A673 (cell line): ENCODE results near the gene AJUBA. TPM values are rescaled to one million over a fixed set of nuclear protein-coding genes. Genes with fewer than 3 reads are reported as not detected.
"Not testable (repeated sequence)": the region's sequence is repeated elsewhere in the genome, so short reads cannot be mapped to it uniquely, and the experiment has no call there.

ENCODE experiments used
- BruUV-seq: library from RNA; stranded (reverse); fragments of 400-500 nt; replicated peaks from 2 replicates; lab custom pipeline; 2021; lab: Mats Ljungman, UMichigan
- CTCF ChIA-PET: fragments of 300-600 bp; sonication (Branson Sonifier 250); formaldehyde crosslinking; loops from one replicate; lab custom pipeline; 2022; ENCODE audit warnings: antibody characterized with exemption; lab: Charles Lee
- POLR2A ChIA-PET: fragments of 300-600 bp; sonication (Branson Sonifier 250); formaldehyde crosslinking; loops from one replicate; lab custom pipeline; 2022; ENCODE audit warnings: antibody characterized with exemption; ENCODE audit not compliant: low non-redundant PET; lab: Charles Lee
- DNase-seq: peaks from one replicate; pipeline ENCODE4 v3.0.0-alpha.2; 2015; ENCODE audit warnings: low spot score
- H3K27ac ChIP-seq: fragments of 200-600 bp; sonication (generic); 2 replicates; pipeline ENCODE4 v1.5.1; 2016; ENCODE audit warnings: mixed run types, low read depth, mild to moderate bottlenecking, mixed read lengths, antibody characterized with exemption, low read length; ENCODE audit not compliant: poor library complexity, severe bottlenecking
- H3K27me3 ChIP-seq: fragments of 200-600 bp; sonication (generic); replicated peaks from 2 replicates; pipeline ENCODE4 v1.6.1; 2017; ENCODE audit warnings: mixed run types, low read depth, mild to moderate bottlenecking, mixed read lengths, antibody characterized with exemption, low read length; ENCODE audit not compliant: insufficient read depth, poor library complexity
- H3K36me3 ChIP-seq: fragments of 200-600 bp; sonication (generic); 2 replicates; pipeline ENCODE4 v1.6.1; 2016; ENCODE audit warnings: mixed run types, mild to moderate bottlenecking, mixed read lengths, antibody characterized with exemption, low read length; ENCODE audit not compliant: insufficient read depth, poor library complexity, severe bottlenecking
- H3K4me1 ChIP-seq: fragments of 200-600 bp; sonication (generic); 2 replicates; pipeline ENCODE4 v1.6.1; 2017; ENCODE audit warnings: mixed run types, mild to moderate bottlenecking, mixed read lengths, antibody characterized with exemption, low read length; ENCODE audit not compliant: insufficient read depth, poor library complexity, severe bottlenecking
- H3K4me3 ChIP-seq: fragments of 200-600 bp; sonication (generic); 2 replicates; pipeline ENCODE4 v1.5.1; 2016; ENCODE audit warnings: low read depth, mixed run types, mild to moderate bottlenecking, mixed read lengths, low read length; ENCODE audit not compliant: poor library complexity, severe bottlenecking
- H3K9me3 ChIP-seq: fragments of 200-600 bp; sonication (generic); 2 replicates; pipeline ENCODE4 v1.6.1; 2016; ENCODE audit warnings: mixed run types, low read depth, mild to moderate bottlenecking, mixed read lengths, antibody characterized with exemption, low read length; ENCODE audit not compliant: poor library complexity, severe bottlenecking
- EZH2 ChIP-seq: fragments of 200-600 bp; sonication (generic); IDR thresholded peaks from 2 replicates; pipeline ENCODE4 v1.6.1; 2017; ENCODE audit warnings: borderline replicate concordance, low read depth, mild to moderate bottlenecking, mixed read lengths, antibody characterized with exemption, low read length; ENCODE audit not compliant: poor library complexity, severe bottlenecking
- intact Hi-C: fragments of 100-400 bp; cut with micrococcal nuclease; formaldehyde crosslinking; loops from one replicate; pipeline ENCODE4 v1.10.0; 2022; ENCODE audit not compliant: unreplicated experiment
- total RNA-seq: library from RNA; stranded (reverse); gene quantifications from 2 replicates; pipeline ENCODE4 v1.2.3, GENCODE V29; 2021
- TF ChIP-seq, protein P1 (sequence below): fragments of 300-800, 200-600 bp; sonication (generic); conservative IDR thresholded peaks from 2 replicates; pipeline ENCODE4 v1.5.1; 2017; ENCODE audit warnings: low read depth, mild to moderate bottlenecking, antibody characterized with exemption, low read length, moderate library complexity, mixed read lengths

AJUBA gene
- total RNA-seq, 1 experiment from 2014 or later = 43.6 TPM

DNA sequence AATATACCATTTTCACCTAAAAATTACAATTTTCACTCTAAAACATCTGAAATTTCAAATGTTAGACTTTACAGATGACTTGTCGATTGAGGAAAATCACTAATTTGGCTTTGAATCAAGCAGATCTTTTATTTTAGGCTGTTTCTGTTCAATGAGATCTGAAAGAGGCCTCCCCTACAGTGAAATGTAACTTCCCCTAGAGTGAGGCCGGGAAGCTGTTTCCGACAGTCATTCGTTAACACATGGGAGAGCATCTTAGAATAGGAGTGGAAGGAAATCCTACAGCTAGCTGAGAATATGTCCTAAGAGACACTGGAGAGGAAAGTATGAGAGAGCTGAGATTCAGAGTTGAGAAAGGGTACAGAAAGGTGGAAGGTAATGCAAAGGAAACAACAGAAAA lies 33.3 kb upstream of the AJUBA start:
- intact Hi-C loops = no loop called here
- ChIA-PET CTCF (no interaction called here), POLR2A (no interaction called here)
- Histone ChIP-seq H3K27me3 (no peaks in the 10 kb centered on the region), H3K36me3 (no peaks in the 10 kb centered on the region), H3K4me1 (peaks cover 3% of the 10 kb centered on the region), H3K4me3 (no peak overlapping the region), H3K9me3 (no peaks in the 10 kb centered on the region), H3K27ac (peak overlapping the region; percentile 12)
- no TSS peak for BruUV-seq
- TF ChIP-seq EZH2 = no peak
- TF ChIP-seq, protein P1, sequence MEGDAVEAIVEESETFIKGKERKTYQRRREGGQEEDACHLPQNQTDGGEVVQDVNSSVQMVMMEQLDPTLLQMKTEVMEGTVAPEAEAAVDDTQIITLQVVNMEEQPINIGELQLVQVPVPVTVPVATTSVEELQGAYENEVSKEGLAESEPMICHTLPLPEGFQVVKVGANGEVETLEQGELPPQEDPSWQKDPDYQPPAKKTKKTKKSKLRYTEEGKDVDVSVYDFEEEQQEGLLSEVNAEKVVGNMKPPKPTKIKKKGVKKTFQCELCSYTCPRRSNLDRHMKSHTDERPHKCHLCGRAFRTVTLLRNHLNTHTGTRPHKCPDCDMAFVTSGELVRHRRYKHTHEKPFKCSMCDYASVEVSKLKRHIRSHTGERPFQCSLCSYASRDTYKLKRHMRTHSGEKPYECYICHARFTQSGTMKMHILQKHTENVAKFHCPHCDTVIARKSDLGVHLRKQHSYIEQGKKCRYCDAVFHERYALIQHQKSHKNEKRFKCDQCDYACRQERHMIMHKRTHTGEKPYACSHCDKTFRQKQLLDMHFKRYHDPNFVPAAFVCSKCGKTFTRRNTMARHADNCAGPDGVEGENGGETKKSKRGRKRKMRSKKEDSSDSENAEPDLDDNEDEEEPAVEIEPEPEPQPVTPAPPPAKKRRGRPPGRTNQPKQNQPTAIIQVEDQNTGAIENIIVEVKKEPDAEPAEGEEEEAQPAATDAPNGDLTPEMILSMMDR = no peak
- no peak for DNase-seq

DNA sequence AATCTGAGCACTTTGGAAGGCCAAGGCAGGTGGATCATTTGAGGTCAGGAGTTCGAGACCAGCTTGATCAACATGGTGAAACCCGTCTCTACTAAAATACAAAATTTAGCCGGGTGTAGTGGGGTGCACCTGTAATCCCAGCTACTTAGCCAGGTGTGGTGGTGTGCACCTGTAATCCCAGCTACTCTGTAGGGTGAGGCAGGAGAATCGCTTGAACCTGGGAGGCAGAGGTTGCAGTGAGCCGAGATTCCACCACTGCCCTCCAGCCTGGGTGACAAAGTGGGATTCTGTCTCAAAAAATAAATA lies 31.4 kb upstream of the AJUBA start:
- intact Hi-C loops, H3K9me3 ChIP-seq, H3K36me3 ChIP-seq, H3K27ac ChIP-seq, BruUV-seq, POLR2A ChIA-PET, H3K27me3 ChIP-seq, H3K4me1 ChIP-seq, DNase-seq, CTCF ChIA-PET, H3K4me3 ChIP-seq: not testable (repeated sequence)

DNA sequence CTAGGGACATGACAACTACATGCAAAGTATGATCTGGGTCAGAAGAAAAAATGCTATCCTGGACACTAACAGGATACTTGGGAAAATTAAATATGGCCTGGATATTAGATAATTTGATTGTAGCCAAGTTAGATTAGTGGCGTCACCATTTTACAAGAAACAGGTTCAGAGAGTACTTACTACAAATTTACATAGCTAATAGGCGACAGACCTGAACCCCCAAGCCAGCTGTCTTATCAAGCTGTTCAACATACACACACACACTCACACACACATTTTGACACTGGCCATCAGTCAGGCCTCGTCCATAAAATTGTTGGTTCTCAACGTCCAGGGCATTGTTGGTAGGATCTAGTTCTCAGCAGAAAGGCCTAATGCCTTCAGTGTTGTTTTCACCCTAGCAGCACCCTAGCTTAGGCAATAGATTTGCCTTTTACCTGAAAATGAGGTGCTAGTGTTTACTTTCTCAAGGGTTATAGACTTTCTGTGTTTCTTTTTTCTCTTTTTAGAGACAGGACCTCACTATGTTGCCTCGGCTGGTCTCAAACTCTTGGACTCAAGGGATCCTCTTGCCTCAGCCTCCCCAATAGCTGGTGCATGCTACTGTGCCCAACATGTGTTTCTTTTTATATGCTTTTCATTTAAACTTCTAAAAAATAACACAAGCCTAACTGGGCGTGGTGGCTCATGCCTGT lies 30.9 kb upstream of the AJUBA start:
- TF ChIP-seq EZH2 = no peak
- TF ChIP-seq, protein P1 = no peak
- POLR2A ChIA-PET = no interaction called here
- Histone ChIP-seq H3K4me3 (no peak overlapping the region), H3K4me1 (peaks cover 11% of the 10 kb centered on the region), H3K9me3 (no peaks in the 10 kb centered on the region), H3K27me3 (no peaks in the 10 kb centered on the region), H3K27ac (no peak overlapping the region), H3K36me3 (no peaks in the 10 kb centered on the region)
- no peak for DNase-seq
- BruUV-seq = no TSS peak
- CTCF ChIA-PET = no interaction called here
- intact Hi-C loops = no loop called here
